ENCODE data around the gene MAGOHB. TPM values are rescaled to one million over a fixed set of nuclear protein-coding genes. Genes with fewer than 3 reads are reported as not detected.

MAGOHB gene
- total RNA-seq, 5 donors from 2014 or later (not counting 1 experiment from before 2014, with no cell fraction given): 11.6 to 22.9 (median 20.3) TPM

GRCh38 chr12:10558301-10558700, 55.1 kb downstream of the MAGOHB start:
- Histone ChIP-seq H3K9me3 (no peaks in the 10 kb centered on the region), H3K27me3 (replicated peaks in 1 of 2; ENCODE audit: control insufficient read depth in 2 of 2, extremely low read depth in 1 of 2, insufficient read depth in 2 of 2, low read length in 1 of 2) (no peaks in the 10 kb centered on the region), H3K4me3 (ENCODE audit: control insufficient read depth in 1 of 2, extremely low read depth in 1 of 2, low read length in 1 of 2) (no peak overlapping the region), H3K36me3 (ENCODE audit: control insufficient read depth in 2 of 2, extremely low read depth in 1 of 2, insufficient read depth in 1 of 2, low read length in 1 of 2) (no peaks in the 10 kb centered on the region), H3K27ac (ENCODE audit: low read length) (peak overlapping the region; percentile 53), H3K4me1 (ENCODE audit: control insufficient read depth in 1 of 2, extremely low read depth in 1 of 2, insufficient read depth in 2 of 2, low read length in 2 of 2) (peaks cover 15 to 27% of the 10 kb centered on the region in 2 experiments)
- CTCF ChIA-PET: interaction anchor here (0.6 to 2.0 kb wide), 4 partner anchors 193 to 758 kb away, joined by 3 to 7 read pairs (median 4); no protein-coding TSS in a partner anchor
- POLR2A ChIA-PET: no interaction called here
- Mint-ChIP-seq H3K36me3 (no peaks in the 10 kb centered on the region), H3K9me3 (peaks cover 0 to 2% (median 0%) of the 10 kb centered on the region in 3 donors), H3K4me3 (peak overlapping the region in 2 of 3 donors; percentile 11 to 72), H3K27ac (peak overlapping the region; percentile 39 to 88), H3K4me1 (peaks cover 25 to 44% (median 38%) of the 10 kb centered on the region in 3 donors), H3K27me3 (peaks cover 8% of the 10 kb centered on the region in 2 donors)
- DNase-seq (peak in 1 of 35 experiments; percentile 18), ATAC-seq (replicated peaks in 1 of 4) (no peak)
- WGBS (ENCODE audit: insufficient coverage): 55% methylated on average over 1 of the region's 3 CpGs

- H3K27ac Mint-ChIP-seq: peak overlapping the region; percentile 83 to 88
- Histone ChIP-seq H3K4me1 (ENCODE audit: control insufficient read depth in 1 of 2, extremely low read depth in 1 of 2, insufficient read depth in 2 of 2, low read length in 2 of 2) (peaks cover 16 to 27% of the 10 kb centered on the region in 2 experiments), H3K27ac (ENCODE audit: low read length) (peak overlapping the region; percentile 53), H3K27me3 (replicated peaks in 1 of 2; ENCODE audit: control insufficient read depth in 2 of 2, extremely low read depth in 1 of 2, insufficient read depth in 2 of 2, low read length in 1 of 2) (no peaks in the 10 kb centered on the region), H3K9me3 (no peaks in the 10 kb centered on the region), H3K36me3 (ENCODE audit: control insufficient read depth in 2 of 2, extremely low read depth in 1 of 2, insufficient read depth in 1 of 2, low read length in 1 of 2) (no peaks in the 10 kb centered on the region), H3K4me3 (ENCODE audit: control insufficient read depth in 1 of 2, extremely low read depth in 1 of 2, low read length in 1 of 2) (peak overlapping the region in 1 of 2 donors; percentile 3)
- H3K4me1 Mint-ChIP-seq: peaks cover 25 to 49% (median 38%) of the 10 kb centered on the region in 3 donors
- ChIA-PET CTCF (interaction anchor here in 1 of 2 donors (1.0 kb wide), 1 partner anchor 193 kb away, joined by 3 read pairs; no protein-coding TSS in a partner anchor), POLR2A (no interaction called here)
- peak overlapping the region; percentile 41 to 72 (median 60) for H3K4me3 Mint-ChIP-seq
- H3K9me3 Mint-ChIP-seq: peaks cover 0 to 7% (median 4%) of the 10 kb centered on the region in 3 donors
- H3K36me3 Mint-ChIP-seq: no peaks in the 10 kb centered on the region
- ATAC-seq (replicated peaks in 1 of 4) (no peak), DNase-seq (no peak)
- WGBS (ENCODE audit: insufficient coverage): 57% methylated on average over 1 of the region's 2 CpGs
- peaks cover 5% of the 10 kb centered on the region in 2 donors for H3K27me3 Mint-ChIP-seq
Observed at GRCh38 chr12:10557766-10558165, 55.6 kb downstream of the MAGOHB start.

- Histone ChIP-seq H3K27me3 (replicated peaks in 1 of 2; ENCODE audit: control insufficient read depth in 2 of 2, extremely low read depth in 1 of 2, insufficient read depth in 2 of 2, low read length in 1 of 2) (no peaks in the 10 kb centered on the region), H3K4me3 (ENCODE audit: control insufficient read depth in 1 of 2, extremely low read depth in 1 of 2, low read length in 1 of 2) (peak overlapping the region in 1 of 2 donors; percentile 3), H3K27ac (ENCODE audit: low read length) (peak overlapping the region; percentile 53), H3K36me3 (ENCODE audit: control insufficient read depth in 2 of 2, extremely low read depth in 1 of 2, insufficient read depth in 1 of 2, low read length in 1 of 2) (no peaks in the 10 kb centered on the region), H3K4me1 (ENCODE audit: control insufficient read depth in 1 of 2, extremely low read depth in 1 of 2, insufficient read depth in 2 of 2, low read length in 2 of 2) (peaks cover 16 to 27% of the 10 kb centered on the region in 2 experiments), H3K9me3 (no peaks in the 10 kb centered on the region)
- Mint-ChIP-seq H3K27me3 (peaks cover 4 to 5% of the 10 kb centered on the region in 2 donors), H3K4me1 (peaks cover 25 to 51% (median 37%) of the 10 kb centered on the region in 3 donors), H3K9me3 (peaks cover 0 to 7% (median 7%) of the 10 kb centered on the region in 3 donors), H3K36me3 (no peaks in the 10 kb centered on the region), H3K27ac (peak overlapping the region; percentile 83 to 88), H3K4me3 (peak overlapping the region; percentile 41 to 72 (median 60))
- ChIA-PET POLR2A (no interaction called here), CTCF (no interaction called here)
- DNase-seq: no peak
- WGBS (ENCODE audit: insufficient coverage): no CpG with 5 or more reads among the region's 6 CpGs
- no peak for ATAC-seq (replicated peaks in 1 of 4)
Observed at GRCh38 chr12:10557329-10557728, 56.1 kb downstream of the MAGOHB start.

GRCh38 chr12:10554756-10555481, 58.5 kb downstream of the MAGOHB start:
- H3K9me3 ChIP-seq: no peaks in the 10 kb centered on the region
- peaks cover 0 to 7% (median 7%) of the 10 kb centered on the region in 3 donors for H3K9me3 Mint-ChIP-seq
- POLR2A ChIA-PET: interaction anchor here (0.5 to 1.7 kb wide), 3 partner anchors 158 to 342 kb away, joined by 3 to 14 read pairs (median 7); partner anchors contain the start of gene GABARAPL1 (in 1 of the 2)
- H3K27ac ChIP-seq (ENCODE audit: low read length): peak overlapping the region; percentile 88
- ATAC-seq (replicated peaks in 1 of 4): peak; percentile 60 to 72 (median 66)
- peak in 30 of 35 experiments; percentile 8 to 73 (median 40) for DNase-seq
- no peaks in the 10 kb centered on the region for H3K36me3 ChIP-seq (ENCODE audit: control insufficient read depth in 2 of 2, extremely low read depth in 1 of 2, insufficient read depth in 1 of 2, low read length in 1 of 2)
- H3K27me3 Mint-ChIP-seq: peaks cover 4 to 5% of the 10 kb centered on the region in 2 donors
- peaks cover 12 to 20% of the 10 kb centered on the region in 2 experiments for H3K4me1 ChIP-seq (ENCODE audit: control insufficient read depth in 1 of 2, extremely low read depth in 1 of 2, insufficient read depth in 2 of 2, low read length in 2 of 2)
- peaks cover 25 to 42% (median 29%) of the 10 kb centered on the region in 3 donors for H3K4me1 Mint-ChIP-seq
- H3K4me3 Mint-ChIP-seq: peak overlapping the region; percentile 72 to 73 (median 73)
- H3K4me3 ChIP-seq (ENCODE audit: control insufficient read depth in 1 of 2, extremely low read depth in 1 of 2, low read length in 1 of 2): peak overlapping the region; percentile 28 to 66
- CTCF ChIA-PET: interaction anchor here in 1 of 2 donors (0.6 to 1.4 kb wide), 2 partner anchors 168 to 319 kb away, joined by 3 to 7 read pairs; no protein-coding TSS in a partner anchor
- H3K36me3 Mint-ChIP-seq: no peaks in the 10 kb centered on the region
- H3K27me3 ChIP-seq (replicated peaks in 1 of 2; ENCODE audit: control insufficient read depth in 2 of 2, extremely low read depth in 1 of 2, insufficient read depth in 2 of 2, low read length in 1 of 2): no peaks in the 10 kb centered on the region
- peak overlapping the region; percentile 91 to 92 for H3K27ac Mint-ChIP-seq
- 30% methylated on average over 4 of the region's 7 CpGs for WGBS (ENCODE audit: insufficient coverage)

GRCh38 chr12:10554228-10554755, 59.1 kb downstream of the MAGOHB start:
- H3K4me1 ChIP-seq (ENCODE audit: control insufficient read depth in 1 of 2, extremely low read depth in 1 of 2, insufficient read depth in 2 of 2, low read length in 2 of 2): peaks cover 10 to 19% of the 10 kb centered on the region in 2 experiments
- ATAC-seq (replicated peaks in 1 of 4): peak; percentile 54 to 77 (median 68)
- ChIA-PET CTCF (interaction anchor here (0.5 to 1.4 kb wide), 3 partner anchors 11 to 1177 kb away, joined by 3 to 7 read pairs (median 3); no protein-coding TSS in a partner anchor), POLR2A (interaction anchor here (0.5 to 1.7 kb wide), 8 partner anchors 32 to 1972 kb away, joined by 3 to 14 read pairs (median 4); partner anchors contain the start of gene GABARAPL1 (in 1 of the 2))
- Mint-ChIP-seq H3K4me1 (peaks cover 21 to 40% (median 27%) of the 10 kb centered on the region in 3 donors), H3K9me3 (peaks cover 0 to 7% (median 7%) of the 10 kb centered on the region in 3 donors), H3K4me3 (peak overlapping the region; percentile 72 to 73 (median 73)), H3K27ac (peak overlapping the region; percentile 91 to 92), H3K36me3 (no peaks in the 10 kb centered on the region), H3K27me3 (peaks cover 4 to 5% of the 10 kb centered on the region in 2 donors)
- peak in 29 of 35 experiments; percentile 13 to 74 (median 38) for DNase-seq
- H3K9me3 ChIP-seq: no peaks in the 10 kb centered on the region
- no CpG with 5 or more reads among the region's 6 CpGs for WGBS (ENCODE audit: insufficient coverage)
- H3K27me3 ChIP-seq (replicated peaks in 1 of 2; ENCODE audit: control insufficient read depth in 2 of 2, extremely low read depth in 1 of 2, insufficient read depth in 2 of 2, low read length in 1 of 2): no peaks in the 10 kb centered on the region
- peak overlapping the region; percentile 28 to 42 for H3K4me3 ChIP-seq (ENCODE audit: control insufficient read depth in 1 of 2, extremely low read depth in 1 of 2, low read length in 1 of 2)
- H3K27ac ChIP-seq (ENCODE audit: low read length): peak overlapping the region; percentile 88
- no peaks in the 10 kb centered on the region for H3K36me3 ChIP-seq (ENCODE audit: control insufficient read depth in 2 of 2, extremely low read depth in 1 of 2, insufficient read depth in 1 of 2, low read length in 1 of 2)

All from T-cell (primary cell).